HG02852 (cell line): ENCODE measurements around the gene RBMS3.
"Not testable (repeated sequence)": the region's sequence is repeated elsewhere in the genome, so short reads cannot be mapped to it uniquely, and the experiment has no call there.

ENCODE experiments used
- ATAC-seq: cut with Tn5 transposase; IDR thresholded peaks from one replicate; pipeline ENCODE4 v1.9.1; 2021; ENCODE audit warnings: mild to moderate bottlenecking, moderate library complexity; ENCODE audit not compliant: unreplicated experiment

RBMS3 gene

DNA sequence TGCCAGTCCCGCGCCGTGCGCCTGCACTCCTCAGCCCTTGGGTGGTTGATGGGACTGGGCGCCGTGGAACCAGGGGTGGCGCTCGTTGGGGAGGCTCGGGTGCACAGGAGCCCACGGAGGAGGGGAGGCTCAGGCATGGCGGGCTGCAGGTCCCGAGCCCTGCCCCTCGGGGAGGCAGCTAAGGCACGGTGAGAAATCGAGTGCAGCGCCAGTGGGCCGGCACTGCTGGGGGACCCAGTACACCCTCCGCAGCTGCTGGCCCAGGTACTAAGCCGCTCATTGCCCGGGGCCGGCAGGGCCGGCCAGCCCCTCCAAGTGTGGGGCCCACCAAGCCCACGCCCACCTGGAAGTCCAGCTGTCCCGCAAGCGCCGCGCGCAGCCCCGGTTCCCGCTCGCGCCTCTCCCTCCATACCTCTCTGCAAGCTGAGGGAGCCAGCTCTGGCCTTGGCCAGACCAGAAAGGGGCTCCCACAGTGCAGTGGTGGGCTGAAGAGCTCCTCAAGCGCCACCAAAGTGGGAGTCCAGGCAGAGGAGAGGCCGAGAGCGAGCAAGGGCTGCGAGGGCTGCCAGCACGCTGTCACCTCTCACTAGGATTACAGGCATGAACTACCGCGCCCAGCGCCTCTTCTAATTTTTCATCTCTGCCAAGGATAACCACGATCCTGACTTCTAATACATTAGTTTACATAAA lies 192.8 kb downstream of the RBMS3 start:
- ATAC-seq: not testable (repeated sequence)

DNA sequence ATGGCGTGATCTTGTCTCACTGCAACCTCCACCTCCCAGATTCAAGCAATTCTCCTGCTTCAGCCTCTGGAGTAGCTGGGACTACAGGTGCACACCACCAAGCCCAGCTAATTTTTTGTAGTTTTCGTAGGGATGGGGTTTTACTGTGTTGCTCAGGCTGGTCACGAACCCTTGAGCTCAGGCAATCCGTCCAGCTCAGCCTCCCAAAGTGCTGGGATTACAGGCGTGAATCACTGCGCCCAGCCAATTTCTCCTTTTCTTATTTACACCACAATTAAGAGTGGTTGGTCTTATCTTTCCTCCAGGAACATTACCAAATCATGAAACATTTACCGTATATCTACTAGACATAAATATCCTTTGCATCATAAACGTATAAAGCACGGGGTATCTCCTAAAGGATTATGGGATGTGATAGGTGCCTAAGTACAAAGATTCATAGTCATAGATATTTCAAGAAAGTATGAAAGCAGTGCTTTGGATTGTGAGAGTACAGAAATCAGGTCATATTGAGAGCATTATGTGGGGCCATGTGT lies 194.5 kb downstream of the RBMS3 start:
- ATAC-seq: no peak

DNA sequence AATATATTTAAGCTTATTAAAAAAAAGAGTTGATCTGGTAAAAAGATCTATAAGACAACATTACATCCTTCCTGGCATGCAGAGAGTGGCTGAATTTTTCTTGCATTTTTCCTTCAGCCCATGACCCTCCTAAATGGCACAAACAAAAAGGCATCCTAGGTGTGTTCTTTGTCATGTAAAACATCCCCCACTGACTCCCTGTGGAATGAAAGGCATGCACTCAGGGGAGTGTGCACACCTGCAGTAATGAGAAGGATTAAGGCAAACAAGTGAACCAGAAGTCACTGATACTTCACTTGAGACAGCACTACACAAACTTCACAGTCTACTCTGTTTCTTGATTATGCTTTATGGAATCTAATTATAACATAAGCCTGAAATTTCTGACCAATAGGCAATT lies 195.0 kb downstream of the RBMS3 start:
- ATAC-seq: no peak

- ATAC-seq: no peak
Measured at GRCh38 chr3:29478611-29479010, 197.7 kb downstream of the RBMS3 start.

- ATAC-seq: no peak
Measured at GRCh38 chr3:29481249-29481648, 200.4 kb downstream of the RBMS3 start.

DNA sequence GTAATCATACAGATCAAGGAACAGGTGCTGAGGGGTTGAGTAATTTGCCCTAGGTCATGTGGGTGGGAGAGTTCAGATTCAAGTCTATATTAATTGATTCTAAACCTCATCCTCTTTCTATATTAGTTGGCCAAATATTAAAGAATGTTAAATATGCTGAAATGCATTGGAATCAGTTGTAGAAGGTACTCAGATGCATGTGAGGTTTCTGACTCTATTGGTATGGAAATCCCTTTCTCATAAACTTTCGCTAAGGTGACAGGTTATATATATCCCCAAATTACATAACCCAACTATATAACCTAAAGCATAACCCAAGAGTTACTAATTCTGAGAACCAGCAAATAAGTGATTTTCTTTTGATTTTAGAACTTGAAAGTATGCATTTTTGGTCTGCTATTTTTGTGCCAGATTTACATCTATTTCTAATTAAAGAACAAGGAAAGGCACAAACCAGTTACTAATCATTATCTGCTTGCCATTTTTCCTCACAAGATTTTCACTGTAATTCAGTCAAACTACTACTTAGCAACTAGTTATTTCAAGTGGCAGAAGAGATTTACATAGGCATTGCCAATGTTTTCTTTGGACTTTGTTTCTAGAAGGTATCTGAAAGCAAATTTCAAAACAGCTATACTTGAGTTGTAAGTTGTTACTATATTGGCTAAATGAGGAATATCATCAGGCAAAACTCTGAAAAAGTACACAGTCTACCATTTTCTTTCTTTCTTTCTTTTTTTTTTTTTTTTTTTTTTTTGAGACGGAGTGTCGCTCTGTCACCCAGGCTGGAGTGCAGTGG lies 201.3 kb downstream of the RBMS3 start:
- no peak for ATAC-seq

- ATAC-seq: no peak
Measured at GRCh38 chr3:29484633-29485032, 203.8 kb downstream of the RBMS3 start.

- ATAC-seq: no peak
Measured at GRCh38 chr3:29486096-29486495, 205.2 kb downstream of the RBMS3 start.

DNA sequence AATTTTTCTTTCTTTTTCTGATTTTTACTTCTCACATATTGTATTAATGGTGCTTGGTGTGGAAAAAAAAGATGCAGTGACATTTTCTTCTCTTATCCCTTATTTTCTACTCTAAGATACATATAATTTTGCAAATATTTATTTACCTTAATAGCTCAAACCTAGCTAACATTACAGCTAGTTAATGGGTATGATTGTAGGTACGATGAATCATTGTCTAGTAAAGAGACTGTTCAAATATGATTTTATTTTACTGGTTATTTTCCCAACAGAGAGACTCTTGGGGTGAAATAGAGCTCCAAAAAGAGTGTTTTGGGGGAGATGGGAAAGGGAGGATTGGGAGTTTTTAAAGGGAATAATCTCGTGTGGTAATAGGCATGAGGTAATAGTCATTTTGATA lies 206.0 kb downstream of the RBMS3 start:
- ATAC-seq: no peak

- ATAC-seq: no peak
Measured at GRCh38 chr3:29488922-29489321, 208.1 kb downstream of the RBMS3 start.

GRCh38 chr3:29493109-29493508 lies 212.2 kb downstream of the RBMS3 start:
- ATAC-seq: no peak

DNA sequence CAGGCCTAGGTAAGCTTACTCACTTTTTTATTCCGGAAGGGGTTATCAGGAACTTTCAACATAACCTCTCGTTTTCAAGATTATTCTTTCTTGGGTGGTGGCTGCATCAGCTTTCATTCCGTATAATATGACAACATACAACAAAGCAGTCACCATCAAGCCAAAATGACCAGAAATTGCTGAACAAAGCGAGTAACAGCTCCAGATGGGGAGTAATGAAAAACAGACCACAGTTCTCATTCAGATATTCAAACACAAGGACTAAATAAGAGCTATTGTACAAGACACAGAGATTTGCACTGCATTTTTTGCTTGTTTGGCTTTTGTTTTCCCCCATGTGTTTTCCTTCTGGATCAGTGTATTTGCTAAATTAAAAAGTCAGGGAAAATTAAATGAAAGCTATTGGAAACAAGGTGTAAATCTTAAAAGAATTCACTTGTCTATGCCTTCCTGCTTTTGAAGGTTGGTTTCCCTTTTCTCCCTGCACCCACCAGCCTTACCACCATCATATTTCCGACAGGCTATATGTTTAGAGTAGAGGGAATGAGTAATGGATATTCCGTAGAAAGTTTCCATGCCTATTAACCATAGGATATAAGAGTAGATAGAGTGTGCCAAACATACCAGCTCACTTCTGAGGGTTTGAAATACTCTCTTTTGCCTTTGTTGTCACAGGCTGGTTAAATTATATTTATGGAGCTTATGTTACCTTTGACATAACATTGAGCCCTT lies 213.6 kb downstream of the RBMS3 start:
- no peak for ATAC-seq

GRCh38 chr3:29497282-29497681 lies 216.4 kb downstream of the RBMS3 start:
- no peak for ATAC-seq

DNA sequence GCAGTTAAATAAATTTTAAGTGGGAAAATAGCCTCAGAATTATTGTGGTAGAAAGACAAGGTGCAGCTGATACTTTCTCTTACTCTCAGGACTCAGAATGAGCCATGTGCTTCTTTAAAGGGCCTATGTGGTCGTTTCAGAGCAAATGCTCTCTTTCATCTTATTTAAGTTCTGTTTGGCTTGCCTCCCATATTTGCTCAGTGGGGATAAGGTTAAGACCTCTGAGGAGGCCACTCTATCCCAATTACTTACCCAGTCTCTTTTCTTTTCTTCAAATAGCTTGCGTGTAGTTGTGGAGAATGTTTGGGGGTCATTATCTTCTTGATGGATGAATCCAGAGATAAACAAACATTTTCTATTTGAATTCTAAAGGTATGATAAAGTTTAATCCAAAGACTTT lies 221.9 kb downstream of the RBMS3 start:
- no peak for ATAC-seq

- no peak for ATAC-seq
Measured at GRCh38 chr3:29503314-29503713, 222.4 kb downstream of the RBMS3 start.

DNA sequence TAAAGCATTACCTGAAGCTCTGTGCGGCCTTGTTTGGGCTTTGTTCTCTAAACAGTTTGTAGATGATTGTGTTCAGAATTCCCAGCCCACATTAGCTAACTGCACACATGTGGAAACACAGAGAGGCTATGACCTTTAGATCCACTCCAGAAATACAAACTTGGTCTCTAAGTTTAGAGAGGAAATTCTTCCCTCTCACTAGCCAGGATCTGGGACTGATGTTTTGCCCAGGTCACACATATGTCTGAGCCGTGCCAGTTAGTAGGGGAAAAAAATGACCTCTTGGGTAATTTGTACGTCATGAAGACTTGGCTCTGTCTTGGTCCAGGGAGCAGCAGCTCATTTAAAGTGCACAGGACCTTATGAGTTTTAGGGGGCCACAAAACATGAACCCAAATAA lies 223.1 kb downstream of the RBMS3 start:
- no peak for ATAC-seq

- no peak for ATAC-seq
Measured at GRCh38 chr3:29506502-29506901, 225.6 kb downstream of the RBMS3 start.

DNA sequence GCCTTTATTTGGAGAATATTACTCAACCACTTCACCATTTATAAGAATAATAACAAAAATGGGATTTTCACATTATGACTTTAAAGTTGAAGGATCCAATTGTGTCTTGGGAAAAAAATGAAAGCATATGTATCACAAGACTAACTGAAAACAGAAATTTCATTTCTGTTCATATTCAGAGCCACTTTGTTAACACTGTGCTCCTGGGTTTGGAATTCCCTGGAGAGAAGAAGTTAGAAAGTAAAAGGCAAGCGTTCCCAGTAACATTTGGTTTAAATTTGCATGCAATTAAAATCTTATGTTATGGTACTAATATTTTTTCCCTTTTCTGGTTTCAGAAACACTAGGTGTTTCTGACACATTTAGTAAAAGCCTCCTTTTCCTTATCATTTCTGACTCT lies 230.8 kb downstream of the RBMS3 start:
- ATAC-seq: no peak

GRCh38 chr3:29512641-29513040 lies 231.8 kb downstream of the RBMS3 start:
- no peak for ATAC-seq

DNA sequence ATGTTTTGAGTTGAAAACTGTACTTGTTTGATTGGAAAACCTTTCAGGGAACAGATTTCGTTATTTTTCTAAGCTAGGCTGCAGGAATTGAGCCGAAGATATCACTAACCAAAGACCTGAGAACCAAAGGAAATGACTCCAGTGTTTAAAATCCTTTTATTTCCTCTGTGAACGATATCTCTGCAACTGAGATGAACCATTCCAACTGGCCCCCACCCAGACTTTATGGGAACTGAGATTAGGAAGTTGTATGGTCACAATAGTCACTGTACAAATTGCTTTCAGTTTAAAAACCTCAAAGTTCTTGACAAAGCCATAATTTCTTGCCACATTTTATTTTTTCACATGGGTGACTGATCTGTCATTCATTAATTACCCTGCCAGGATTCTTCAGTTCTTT lies 232.4 kb downstream of the RBMS3 start:
- no peak for ATAC-seq

GRCh38 chr3:29514170-29514569 lies 233.3 kb downstream of the RBMS3 start:
- ATAC-seq: no peak

- ATAC-seq: no peak
Measured at GRCh38 chr3:29514912-29515311, 234.0 kb downstream of the RBMS3 start.
